Measurements from ENCODE around the gene PODN.

The PODN gene

GRCh38 chr1:53049574-53049967, 12.4 kb upstream of the PODN start:
- DNase-seq (ENCODE audit: low read depth in 1 of 2, low spot score in 1 of 2): no peak

DNA sequence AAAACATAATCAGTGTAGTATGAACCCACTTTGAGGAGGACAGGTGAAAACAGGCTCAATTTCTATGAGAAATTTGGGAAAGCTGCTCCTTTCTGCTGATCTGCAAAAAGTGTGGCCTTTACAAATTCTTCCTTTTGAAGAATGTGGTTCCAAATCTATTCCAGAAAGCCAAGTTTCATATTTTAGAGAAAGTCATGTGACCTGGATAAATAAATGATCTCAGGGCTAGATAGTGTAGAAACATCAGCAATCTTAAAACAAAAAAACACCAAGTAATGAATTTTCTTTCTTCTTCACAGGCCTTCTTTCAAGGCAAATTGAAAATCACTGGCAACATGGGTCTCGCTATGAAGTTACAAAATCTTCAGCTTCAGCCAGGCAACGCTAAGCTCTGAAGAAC, 11.7 kb upstream of the PODN start:
- no peak for DNase-seq (ENCODE audit: low read depth in 1 of 2, low spot score in 1 of 2)

DNA sequence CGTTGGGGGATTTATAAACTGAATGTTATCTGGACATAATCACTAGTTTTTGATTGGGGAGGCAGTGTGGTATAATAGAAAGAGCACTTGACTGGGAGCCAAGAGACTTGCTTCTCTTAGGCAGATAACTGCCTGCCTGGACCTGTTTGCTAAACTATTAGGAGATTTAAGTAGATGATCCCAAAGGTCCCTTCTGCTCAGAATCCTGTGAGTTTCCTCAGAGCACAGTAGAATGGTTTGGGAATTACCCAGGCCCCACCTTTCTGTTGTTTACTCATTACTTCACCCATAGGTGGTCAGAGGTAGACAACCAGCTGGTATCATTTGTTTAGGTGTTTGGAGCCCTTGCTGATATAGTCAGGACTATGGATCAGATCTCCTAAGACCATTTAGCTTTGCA, 10.3 kb upstream of the PODN start:
- no peak for DNase-seq (ENCODE audit: low read depth in 1 of 2, low spot score in 1 of 2)

GRCh38 chr1:53057127-53057526, 4.9 kb upstream of the PODN start:
- DNase-seq (ENCODE audit: low read depth in 1 of 2, low spot score in 1 of 2): no peak

DNA sequence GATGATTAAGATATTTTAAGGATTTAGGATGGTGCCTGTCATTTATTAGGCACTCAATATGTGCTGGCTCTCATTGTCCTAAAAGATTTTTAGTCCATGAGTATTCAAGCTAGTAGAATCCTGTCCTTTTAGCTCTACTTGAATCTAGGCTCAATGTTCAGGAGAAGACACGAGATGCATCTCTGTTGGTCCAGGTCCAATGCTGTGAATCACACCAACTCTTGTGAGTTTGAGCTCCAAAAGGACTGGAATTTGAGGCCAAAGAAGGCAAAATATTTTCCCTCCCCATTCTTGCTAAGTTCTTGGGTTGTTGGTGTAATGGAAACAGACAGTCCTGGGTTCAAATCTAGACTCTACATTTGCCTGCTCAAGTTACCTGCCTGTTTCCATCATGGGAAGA, 1.4 kb upstream of the PODN start:
- no peak for DNase-seq (ENCODE audit: low read depth in 1 of 2, low spot score in 1 of 2)

- no peak for DNase-seq (ENCODE audit: low read depth in 1 of 2, low spot score in 1 of 2)
These were observed 722 bp upstream of the PODN start for GRCh38 chr1:53061123-53061858.

DNA sequence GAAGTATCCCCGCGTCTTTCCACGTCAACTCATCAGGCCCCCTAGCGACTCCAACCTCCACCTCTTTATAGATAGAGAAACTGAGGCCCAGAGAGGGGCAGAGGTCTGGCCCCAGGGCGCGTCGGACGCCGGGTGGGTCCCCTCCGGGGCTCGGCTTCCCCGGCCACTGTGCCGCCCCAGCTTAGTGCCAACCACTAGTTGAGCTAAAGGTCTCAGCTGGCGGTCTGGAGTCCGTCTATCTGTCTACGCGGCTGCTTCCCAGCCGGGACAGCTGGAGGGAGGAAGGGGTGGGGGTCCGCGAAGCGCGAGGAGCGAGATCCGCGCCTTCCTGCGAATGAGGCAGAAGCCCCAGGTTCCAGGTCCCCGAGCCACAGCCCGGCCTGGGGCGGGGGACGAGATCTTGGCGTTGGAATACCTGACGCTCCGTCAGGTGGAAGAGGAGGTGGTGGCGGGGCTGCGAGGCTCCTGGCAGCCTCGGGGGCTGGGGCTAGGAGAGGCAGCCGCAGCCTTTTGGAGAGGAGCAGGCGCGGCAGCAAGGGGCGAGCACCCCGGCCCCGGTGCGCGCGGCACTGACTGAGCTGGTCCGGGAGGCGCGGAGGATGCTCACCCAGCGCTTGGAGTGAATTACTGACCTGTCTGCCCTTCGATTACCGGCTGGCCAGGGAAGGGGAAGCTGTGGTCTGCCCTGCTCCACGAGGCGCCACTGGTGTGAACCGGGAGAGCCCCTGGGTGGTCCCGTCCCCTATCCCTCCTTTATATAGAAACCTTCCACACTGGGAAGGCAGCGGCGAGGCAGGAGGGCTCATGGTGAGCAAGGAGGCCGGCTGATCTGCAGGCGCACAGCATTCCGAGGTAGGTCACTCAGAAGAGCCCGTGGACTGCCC, 937 bp downstream of the PODN start:
- DNase-seq (ENCODE audit: low read depth in 1 of 2, low spot score in 1 of 2): no peak

DNA sequence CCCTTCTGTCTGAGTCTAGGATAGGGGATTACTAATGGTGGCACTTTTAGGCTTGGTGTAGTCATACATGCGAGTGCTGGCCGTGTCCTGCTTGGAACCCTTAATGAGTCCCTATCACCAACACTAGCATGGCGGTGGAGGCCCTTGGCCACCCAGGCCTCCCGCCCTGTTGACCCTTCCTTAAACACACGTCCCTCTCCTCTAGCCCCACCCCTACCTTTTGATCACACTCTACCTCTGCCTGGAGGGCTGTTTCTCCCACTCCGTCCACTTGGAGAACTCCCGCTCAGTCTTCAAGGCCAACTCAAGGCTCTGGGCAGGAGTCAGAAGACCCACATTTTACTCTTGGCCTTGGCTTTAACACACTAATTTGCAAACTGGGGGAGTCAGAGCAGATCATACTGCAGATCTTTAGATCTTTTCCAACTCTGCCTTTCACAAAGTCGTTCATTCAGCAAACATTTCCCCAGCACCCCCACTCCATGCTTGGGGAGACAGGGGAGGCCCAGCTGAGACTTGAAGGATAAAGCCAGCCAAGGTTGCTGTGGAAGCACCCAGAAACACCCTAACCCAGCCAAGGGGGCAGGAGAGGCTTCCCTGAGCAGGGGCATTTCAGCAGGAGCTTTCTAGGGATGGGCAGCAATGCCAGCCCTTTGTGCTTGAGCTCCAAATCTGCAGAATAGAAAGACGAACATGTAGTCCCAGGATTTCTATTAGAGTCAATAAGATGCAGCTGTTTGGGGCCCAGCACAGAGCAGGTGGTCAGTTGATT, 1.9 kb downstream of the PODN start:
- DNase-seq (ENCODE audit: low read depth in 1 of 2, low spot score in 1 of 2): no peak

DNA sequence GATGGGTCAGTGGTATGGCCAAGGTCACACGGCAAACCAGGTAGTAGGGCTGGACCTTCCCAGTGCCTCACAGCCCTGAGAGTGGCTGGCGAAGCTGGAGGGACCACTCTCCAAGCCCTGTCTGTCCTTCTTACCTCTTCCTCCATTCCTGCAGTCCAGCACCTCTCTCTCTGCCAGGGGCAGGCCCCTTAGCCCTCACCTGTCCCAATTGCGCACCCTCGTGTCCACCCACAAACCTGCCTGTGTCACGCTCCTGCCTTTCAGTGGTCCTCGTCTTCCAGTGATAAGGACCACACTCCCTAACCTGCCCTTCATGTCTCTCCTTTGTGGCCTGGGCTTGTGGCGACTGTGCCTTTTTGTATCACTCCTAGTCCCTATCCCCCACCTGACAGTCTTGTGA, 3.4 kb downstream of the PODN start:
- DNase-seq (ENCODE audit: low read depth in 1 of 2, low spot score in 1 of 2): no peak

DNA sequence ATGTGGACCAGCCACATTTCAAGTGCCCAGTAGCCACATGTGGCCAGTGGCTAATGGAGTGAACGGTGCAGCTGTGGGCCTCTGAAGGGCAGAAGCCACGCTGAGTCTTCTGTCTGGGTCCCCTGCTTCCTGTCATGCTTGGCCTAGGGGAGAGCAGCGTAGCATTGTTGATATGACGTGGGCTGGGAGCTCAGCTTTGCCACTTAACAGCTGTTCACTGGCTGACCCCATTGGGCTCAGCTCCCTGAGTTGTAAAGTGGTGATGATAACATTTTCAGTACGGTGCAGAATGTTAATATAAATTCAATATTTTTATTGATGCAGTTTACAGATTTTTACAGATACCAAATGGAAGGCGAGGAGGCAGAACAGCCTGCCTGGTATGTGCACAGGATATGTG, 4.5 kb downstream of the PODN start:
- no peak for DNase-seq (ENCODE audit: low read depth in 1 of 2, low spot score in 1 of 2)

DNA sequence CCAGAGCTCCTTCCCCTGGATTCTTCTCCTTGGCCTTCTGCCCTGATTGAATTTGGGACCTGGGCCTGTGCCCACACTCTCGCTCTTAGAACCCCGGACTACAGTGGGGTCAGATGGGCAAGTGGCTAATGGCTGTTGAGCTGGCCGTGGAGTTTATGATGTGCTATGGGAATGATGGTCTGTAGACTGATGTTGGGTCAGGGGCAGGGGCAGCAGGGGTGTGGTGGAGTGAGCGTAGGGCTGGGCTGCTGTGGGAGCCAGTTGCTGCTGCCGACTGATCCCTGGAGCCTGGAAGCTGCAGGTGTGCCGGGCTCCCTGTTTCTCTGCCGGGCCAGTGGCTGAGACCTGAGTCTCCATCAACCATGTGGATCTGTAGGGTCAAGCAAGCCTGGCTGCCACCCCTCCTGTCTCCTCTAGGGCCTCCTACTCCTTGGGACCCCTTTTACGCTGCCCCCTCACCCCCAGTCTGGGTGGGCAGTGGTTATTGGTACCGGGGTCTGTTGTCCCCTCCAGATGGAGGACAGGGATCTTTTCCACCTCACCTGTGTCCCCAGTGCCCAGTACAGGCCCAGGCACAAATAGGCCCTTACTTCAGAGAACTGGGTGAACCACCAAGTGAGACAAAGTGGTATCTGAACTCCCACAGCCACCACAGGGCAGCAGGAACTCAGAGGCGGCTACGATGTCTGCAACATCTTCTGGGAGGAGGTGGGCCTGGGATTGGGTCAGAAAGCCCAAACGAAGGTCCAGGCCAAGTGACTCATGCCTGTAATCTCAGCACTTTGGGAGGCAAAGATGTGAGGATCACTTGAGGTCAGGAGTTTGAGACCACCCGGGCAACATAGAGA, 5.1 kb downstream of the PODN start:
- no peak for DNase-seq (ENCODE audit: low read depth in 1 of 2, low spot score in 1 of 2)

- DNase-seq (ENCODE audit: low read depth in 1 of 2, low spot score in 1 of 2): no peak
These were observed 5.9 kb downstream of the PODN start for GRCh38 chr1:53067886-53068285.

DNA sequence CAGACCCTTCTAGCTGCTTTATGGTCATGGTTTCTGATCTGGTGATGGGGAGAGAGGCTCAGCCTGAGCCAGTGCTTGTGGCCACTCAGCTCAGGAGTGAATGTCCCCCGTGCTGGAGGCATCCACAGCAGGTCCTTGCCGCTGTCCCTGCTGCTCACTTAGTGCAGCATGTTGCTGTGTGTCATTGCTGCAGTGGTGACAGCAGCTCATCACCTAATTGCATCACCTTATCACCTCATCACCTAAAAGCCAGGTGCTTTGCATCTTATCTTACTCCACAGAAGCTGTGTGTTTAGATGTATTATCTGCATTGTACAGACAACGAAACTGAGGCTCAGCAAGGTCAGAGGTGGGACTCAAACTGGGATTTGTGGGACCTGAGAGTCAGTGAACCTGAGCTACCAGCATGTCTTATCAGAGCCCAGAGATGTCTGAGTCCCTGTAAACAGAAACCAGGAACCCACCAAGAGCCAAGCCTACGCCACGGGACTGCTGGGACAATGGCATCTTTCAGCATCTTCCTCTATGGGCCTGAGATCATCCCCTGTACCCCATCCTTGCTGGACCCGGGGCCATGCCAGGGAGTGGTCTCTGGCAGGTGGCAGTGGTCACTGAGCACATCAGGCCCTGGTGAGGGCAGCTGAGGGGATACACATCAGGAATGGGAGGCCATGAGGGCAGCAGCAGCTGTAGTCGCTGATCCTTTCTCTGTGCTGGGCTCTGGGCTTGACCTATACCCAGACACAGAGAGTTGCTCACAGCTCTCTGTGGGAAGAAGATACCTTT, 6.5 kb downstream of the PODN start:
- no peak for DNase-seq (ENCODE audit: low read depth in 1 of 2, low spot score in 1 of 2)

DNA sequence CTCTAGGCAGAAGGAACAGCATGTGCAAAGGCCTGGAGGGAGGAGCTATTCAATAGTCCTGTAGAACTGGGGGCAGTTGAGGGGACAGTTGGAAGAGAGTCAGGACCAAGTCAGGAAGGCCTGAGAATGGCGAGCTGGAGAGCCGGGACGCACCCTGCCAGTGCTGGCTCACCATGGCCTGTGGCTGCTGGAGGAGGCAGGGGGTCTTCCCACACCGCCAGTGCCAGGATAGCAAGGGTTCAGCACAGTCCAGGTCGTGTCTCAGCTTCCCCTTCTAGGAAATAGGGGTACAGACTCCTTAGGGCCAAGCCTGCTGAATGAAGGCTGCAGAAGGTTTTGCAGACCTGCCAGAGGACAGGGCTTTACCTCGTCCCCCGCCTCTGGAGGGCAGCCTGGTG, 7.3 kb downstream of the PODN start:
- DNase-seq (ENCODE audit: low read depth in 1 of 2, low spot score in 1 of 2): no peak

DNA sequence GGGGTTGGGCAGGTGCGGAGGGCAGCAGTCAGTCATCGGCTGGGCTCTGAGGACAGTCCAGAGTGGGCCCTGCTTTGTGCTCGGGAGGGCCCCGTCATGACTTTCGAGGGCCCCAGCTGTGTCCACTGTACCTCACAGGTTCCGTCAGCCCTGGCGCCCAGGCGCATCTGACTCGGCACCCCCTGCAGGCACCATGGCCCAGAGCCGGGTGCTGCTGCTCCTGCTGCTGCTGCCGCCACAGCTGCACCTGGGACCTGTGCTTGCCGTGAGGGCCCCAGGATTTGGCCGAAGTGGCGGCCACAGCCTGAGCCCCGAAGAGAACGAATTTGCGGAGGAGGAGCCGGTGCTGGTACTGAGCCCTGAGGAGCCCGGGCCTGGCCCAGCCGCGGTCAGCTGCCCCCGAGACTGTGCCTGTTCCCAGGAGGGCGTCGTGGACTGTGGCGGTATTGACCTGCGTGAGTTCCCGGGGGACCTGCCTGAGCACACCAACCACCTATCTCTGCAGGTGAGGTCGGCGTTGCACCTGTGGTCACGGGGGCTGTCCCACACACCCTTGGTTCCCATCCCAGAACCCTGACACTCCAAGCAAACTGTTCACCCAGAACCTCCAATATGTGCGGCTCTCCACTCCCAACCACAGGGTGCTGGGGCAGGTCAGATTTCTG, 7.8 kb downstream of the PODN start:
- no peak for DNase-seq (ENCODE audit: low read depth in 1 of 2, low spot score in 1 of 2)

DNA sequence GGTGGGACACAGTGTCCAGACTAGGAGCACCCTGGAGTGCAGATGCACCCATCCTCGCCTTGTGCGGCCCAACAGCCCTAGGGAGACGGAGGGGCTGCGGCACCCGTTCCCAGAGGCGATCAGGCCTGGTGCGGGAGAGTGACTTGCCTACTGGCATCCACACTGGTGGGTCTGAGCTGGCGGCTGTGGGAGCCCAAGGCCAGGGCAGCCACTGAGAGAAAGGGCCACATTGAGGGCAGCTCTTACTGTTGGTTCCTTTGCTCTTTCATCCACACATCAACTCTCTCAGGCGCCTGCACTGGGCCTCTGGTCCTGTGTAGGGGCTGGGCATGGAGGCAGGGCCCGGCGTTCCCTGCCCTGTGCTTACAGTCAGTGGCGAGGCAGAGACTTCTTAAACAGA, 8.6 kb downstream of the PODN start:
- no peak for DNase-seq (ENCODE audit: low read depth in 1 of 2, low spot score in 1 of 2)

- no peak for DNase-seq (ENCODE audit: low read depth in 1 of 2, low spot score in 1 of 2)
These were observed 9.3 kb downstream of the PODN start for GRCh38 chr1:53071167-53071865.

DNA sequence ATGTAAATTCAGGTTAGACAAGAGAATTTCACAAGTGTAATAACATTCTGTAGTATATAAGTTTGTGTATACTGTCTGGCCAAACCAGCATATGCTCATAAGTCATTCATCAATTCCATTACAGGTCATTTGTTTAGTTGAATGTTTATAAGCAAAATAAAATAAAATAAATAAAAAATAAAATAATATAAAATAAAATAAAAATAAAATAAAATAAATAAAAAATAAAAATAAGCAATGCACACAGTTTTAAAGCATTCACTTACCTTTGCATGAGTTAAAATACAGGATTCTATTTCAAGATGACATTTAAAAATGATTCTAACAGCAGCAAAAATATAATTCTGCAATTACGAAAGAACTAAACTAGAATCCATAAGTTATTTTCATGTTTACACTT, 9.9 kb downstream of the PODN start:
- no peak for DNase-seq (ENCODE audit: low read depth in 1 of 2, low spot score in 1 of 2)

DNA sequence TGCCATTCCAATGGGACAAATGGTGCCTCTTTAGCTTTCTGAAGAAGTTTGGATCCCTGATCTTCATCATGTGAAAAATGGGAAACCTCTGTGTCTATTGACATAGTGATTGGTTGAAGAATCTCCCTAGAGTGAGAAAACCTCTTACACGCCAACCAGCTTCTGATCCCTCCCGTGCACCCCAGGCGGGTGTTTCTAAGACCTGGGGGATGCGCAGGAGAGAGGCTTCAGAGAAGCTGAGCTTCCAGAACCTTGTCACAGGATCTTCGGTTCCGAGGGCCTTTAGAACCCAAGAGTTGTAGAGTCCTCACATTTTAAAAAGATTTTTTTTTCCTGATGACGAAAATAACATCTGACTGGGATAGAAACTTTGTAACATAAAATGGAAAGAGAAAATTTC, 11.3 kb downstream of the PODN start:
- DNase-seq (ENCODE audit: low read depth in 1 of 2, low spot score in 1 of 2): no peak
